Spinal cord (tissue), 10 donors: ENCODE measurements around the gene NPLOC4. TPM values are rescaled to one million over a fixed set of nuclear protein-coding genes. Genes with fewer than 3 reads are reported as not detected.

Source experiments
- DNase-seq, 6 donors: peaks; one replicate each; pipeline versions ENCODE4 v3.0.0 to v3.0.0-alpha.2; 2013 to 2015; ENCODE audit warnings: low spot score in 6 of 6, low read depth in 4 of 6
- H3K27ac ChIP-seq: one replicate; pipeline ENCODE4 v1.5.1; 2013; ENCODE audit warnings: low read depth, low read length, control low read depth
- H3K27me3 ChIP-seq: one replicate; pipeline ENCODE4 v1.6.1; 2013; ENCODE audit warnings: low read length; ENCODE audit not compliant: control insufficient read depth, insufficient read depth
- H3K36me3 ChIP-seq: one replicate; pipeline ENCODE4 v1.6.1; 2013; ENCODE audit warnings: low read length; ENCODE audit not compliant: control insufficient read depth, insufficient read depth
- H3K4me1 ChIP-seq: one replicate; pipeline ENCODE4 v1.6.1; 2013; ENCODE audit warnings: low read length; ENCODE audit not compliant: control insufficient read depth, insufficient read depth
- H3K4me3 ChIP-seq: one replicate; pipeline ENCODE4 v1.5.1; 2013; ENCODE audit warnings: low read depth, low read length, control low read depth
- H3K9me3 ChIP-seq: one replicate; pipeline ENCODE4 v1.6.1; 2013; ENCODE audit warnings: low read length; ENCODE audit not compliant: control insufficient read depth, insufficient read depth
- WGBS: methylation state at CpG from one replicate; pipeline ENCODE4 v1.1.5; 2013; ENCODE audit warnings: missing lambda C conversion rate; ENCODE audit not compliant: insufficient coverage; 5-methylcytosine and 5-hydroxymethylcytosine counted together
- polyA plus RNA-seq, 2 donors: library from polyadenylated mRNA; unstranded; fragments of 120-200 nt; gene quantifications; one replicate each; pipeline ENCODE4 v1.2.1, GENCODE V29; 2013; ENCODE audit not compliant: insufficient read length in 2 of 2
- total RNA-seq, 2 donors: library from RNA; depleted of rRNA in 1 of 2; stranded (reverse); fragments of 120-200 nt in 1 of 2; fragments of >200 nt in 1 of 2; gene quantifications; one replicate each; pipeline versions ENCODE4 v1.2.3 to v1.2.4, GENCODE V29; 2013 to 2014
- donor health status: healthy.

The NPLOC4 gene
- total and polyA plus RNA-seq, 4 donors: 38.8 to 60.6 (median 43.1) TPM

DNA sequence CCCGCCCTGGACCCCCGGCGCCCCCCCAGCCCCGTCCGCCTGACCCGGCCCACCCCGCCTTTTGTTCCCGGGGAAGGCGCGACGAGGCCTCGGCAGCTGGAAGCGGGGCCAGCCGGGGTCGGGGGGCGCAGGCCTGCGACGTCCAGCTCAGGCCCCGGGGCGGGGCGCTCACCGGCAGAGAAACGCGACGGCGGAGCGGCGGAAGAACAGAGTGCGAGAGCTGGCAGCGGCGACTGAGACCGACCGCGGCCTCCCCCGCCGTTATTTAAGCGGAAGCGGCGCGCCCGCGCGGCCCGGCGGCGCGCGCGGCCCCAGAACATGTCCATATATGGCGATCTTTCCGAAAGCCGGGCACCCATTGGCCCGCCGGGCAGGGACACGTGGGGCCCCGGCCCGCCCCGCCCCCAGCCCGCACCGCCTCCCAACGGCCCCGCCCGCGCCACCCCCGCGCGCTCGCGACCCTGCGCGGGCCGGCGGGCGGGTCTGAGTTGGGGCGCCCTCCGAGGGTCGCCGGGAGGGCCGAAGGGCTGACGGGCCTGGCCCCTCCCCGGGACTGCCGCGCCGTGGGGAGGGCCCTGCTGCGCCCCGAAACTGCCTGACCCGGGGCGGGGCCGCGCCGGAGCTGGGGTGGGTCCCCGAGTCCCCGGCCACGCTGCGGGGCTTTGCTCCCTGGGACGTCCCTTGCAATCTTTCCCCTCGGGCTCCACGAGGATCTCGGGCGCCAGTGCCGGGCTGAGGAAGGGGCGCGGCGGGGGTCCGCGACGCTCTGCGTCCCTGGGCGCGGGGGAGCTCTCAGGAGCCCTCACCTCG, 124.1 kb downstream of the NPLOC4 start, which contains the start of gene ACTG1:
ACTG1 (minus strand) TSS at position 238 of the 810 bp plus-strand sequence. CDS start 445 bp downstream, outside the sequence.
- Histone ChIP-seq H3K4me3 (peak within 1 kb of the TSS; percentile 86), H3K27me3 (no peaks in the 10 kb centered on the region), H3K36me3 (peaks cover 51% of the 10 kb centered on the region), H3K27ac (peak within 1 kb of the TSS; percentile 99), H3K9me3 (no peaks in the 10 kb centered on the region), H3K4me1 (peaks cover 54% of the 10 kb centered on the region)
- peak in 5 of 6 donors; percentile 85 to 98 (median 90) for DNase-seq
- under 1% methylated on average over 111 of the region's 111 CpGs for WGBS

- peak overlapping the region; percentile 88 for H3K27ac ChIP-seq
- WGBS: under 1% methylated on average over 62 of the region's 62 CpGs
- H3K4me3 ChIP-seq: peak overlapping the region; percentile 86
- DNase-seq: peak in 1 of 6 donors; percentile 27
- peaks cover 46% of the 10 kb centered on the region for H3K36me3 ChIP-seq
- H3K27me3 ChIP-seq: no peaks in the 10 kb centered on the region
- H3K9me3 ChIP-seq: no peaks in the 10 kb centered on the region
- H3K4me1 ChIP-seq: peaks cover 49% of the 10 kb centered on the region
Observed at GRCh38 chr17:81511804-81512561, 124.9 kb downstream of the NPLOC4 start.

DNA sequence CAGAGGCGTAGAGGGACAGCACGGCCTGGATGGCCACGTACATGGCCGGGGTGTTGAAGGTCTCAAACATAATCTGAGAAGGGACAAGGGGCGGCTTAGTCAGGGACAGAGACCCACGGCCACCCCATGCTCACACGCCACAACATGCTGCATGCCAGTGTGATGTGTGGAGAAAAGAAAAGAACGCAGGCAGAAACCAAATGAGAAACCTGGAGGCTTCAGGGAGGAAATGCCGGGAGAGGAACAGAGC, 125.4 kb downstream of the NPLOC4 start:
- H3K9me3 ChIP-seq: no peaks in the 10 kb centered on the region
- peak overlapping the region; percentile 88 for H3K27ac ChIP-seq
- 0% methylated on average over 4 of the region's 9 CpGs for WGBS
- H3K4me1 ChIP-seq: peaks cover 45% of the 10 kb centered on the region
- peak overlapping the region; percentile 86 for H3K4me3 ChIP-seq
- peaks cover 42% of the 10 kb centered on the region for H3K36me3 ChIP-seq
- peak in 1 of 6 donors; percentile 45 for DNase-seq
- no peaks in the 10 kb centered on the region for H3K27me3 ChIP-seq

DNA sequence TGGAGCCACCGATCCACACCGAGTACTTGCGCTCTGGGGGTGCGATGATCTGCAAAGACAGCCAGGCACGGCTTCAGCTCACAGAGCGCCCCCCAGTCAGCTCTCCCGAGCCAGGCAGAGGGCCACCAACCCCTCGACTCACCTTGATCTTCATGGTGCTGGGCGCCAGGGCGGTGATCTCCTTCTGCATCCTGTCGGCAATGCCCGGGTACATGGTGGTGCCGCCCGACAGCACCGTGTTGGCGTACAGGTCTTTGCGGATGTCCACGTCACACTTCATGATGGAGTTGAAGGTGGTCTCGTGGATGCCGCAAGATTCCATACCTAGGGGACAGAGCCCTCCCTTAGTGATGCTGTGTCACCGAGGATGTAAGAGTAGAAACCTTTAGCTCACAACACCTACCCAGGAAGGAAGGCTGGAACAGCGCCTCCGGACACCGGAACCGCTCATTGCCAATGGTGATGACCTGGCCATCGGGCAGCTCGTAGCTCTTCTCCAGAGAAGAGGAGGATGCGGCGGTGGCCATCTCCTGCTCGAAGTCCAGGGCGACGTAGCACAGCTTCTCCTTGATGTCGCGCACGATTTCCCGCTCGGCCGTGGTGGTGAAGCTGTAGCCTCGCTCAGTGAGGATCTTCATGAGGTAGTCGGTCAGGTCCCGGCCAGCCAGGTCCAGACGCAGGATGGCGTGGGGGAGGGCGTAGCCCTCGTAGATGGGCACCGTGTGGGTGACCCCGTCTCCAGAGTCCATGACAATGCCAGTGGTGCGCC, 125.9 kb downstream of the NPLOC4 start:
- Histone ChIP-seq H3K9me3 (no peaks in the 10 kb centered on the region), H3K27me3 (no peaks in the 10 kb centered on the region), H3K36me3 (peaks cover 41% of the 10 kb centered on the region), H3K4me3 (peak overlapping the region; percentile 86), H3K4me1 (peaks cover 41% of the 10 kb centered on the region), H3K27ac (peak overlapping the region; percentile 1)
- no peak for DNase-seq
- WGBS: under 1% methylated on average over 48 of the region's 48 CpGs

- H3K36me3 ChIP-seq: peaks cover 41% of the 10 kb centered on the region
- H3K9me3 ChIP-seq: no peaks in the 10 kb centered on the region
- H3K4me3 ChIP-seq: peak overlapping the region; percentile 86
- no peaks in the 10 kb centered on the region for H3K27me3 ChIP-seq
- 3% methylated on average over 15 of the region's 22 CpGs for WGBS
- H3K4me1 ChIP-seq: peaks cover 33% of the 10 kb centered on the region
- peak overlapping the region; percentile 29 for H3K27ac ChIP-seq
- peak in 1 of 6 donors; percentile 33 for DNase-seq
Observed at GRCh38 chr17:81509972-81510784, 126.7 kb downstream of the NPLOC4 start.

DNA sequence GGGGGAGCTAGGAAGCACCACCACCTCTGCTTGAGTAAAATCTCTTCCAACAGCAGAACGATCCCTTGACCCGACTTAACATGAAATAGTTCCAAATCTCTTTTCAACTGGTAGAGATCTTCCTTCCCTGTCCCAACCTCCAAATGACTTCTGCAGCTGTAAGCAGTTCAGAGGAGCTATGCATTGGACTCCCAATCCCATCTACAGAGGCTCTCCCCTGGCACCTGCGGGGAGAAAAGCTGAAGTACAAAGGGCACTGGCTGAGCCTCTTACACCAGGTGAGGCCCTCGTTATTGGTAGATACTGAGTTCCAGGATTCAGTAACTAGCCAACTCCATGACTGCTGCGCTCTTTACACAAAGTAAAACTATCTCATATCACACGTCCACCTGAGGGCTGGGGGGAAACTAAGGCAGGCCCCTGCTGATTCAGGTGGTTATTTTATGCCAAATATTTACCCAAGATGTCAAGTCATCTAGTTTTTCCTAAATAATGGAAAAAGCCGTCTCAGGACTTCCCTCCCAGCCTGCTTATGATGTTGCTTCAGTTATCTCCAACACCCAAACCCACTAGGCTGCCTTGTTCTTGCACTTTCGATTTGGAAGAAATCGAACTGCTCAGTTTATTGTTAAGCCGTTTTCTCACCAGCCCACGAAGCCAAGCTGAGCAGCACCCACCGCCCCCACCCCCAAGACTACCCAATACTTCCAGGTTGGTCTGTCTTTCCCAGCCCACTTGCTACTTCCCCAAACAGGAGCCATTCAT, 127.5 kb downstream of the NPLOC4 start:
- H3K4me1 ChIP-seq: peaks cover 31% of the 10 kb centered on the region
- peak in 1 of 6 donors; percentile 35 for DNase-seq
- peak overlapping the region; percentile 29 for H3K27ac ChIP-seq
- no peaks in the 10 kb centered on the region for H3K9me3 ChIP-seq
- H3K27me3 ChIP-seq: no peaks in the 10 kb centered on the region
- WGBS: 10% methylated on average over 7 of the region's 12 CpGs
- peaks cover 41% of the 10 kb centered on the region for H3K36me3 ChIP-seq
- H3K4me3 ChIP-seq: peak overlapping the region; percentile 86

DNA sequence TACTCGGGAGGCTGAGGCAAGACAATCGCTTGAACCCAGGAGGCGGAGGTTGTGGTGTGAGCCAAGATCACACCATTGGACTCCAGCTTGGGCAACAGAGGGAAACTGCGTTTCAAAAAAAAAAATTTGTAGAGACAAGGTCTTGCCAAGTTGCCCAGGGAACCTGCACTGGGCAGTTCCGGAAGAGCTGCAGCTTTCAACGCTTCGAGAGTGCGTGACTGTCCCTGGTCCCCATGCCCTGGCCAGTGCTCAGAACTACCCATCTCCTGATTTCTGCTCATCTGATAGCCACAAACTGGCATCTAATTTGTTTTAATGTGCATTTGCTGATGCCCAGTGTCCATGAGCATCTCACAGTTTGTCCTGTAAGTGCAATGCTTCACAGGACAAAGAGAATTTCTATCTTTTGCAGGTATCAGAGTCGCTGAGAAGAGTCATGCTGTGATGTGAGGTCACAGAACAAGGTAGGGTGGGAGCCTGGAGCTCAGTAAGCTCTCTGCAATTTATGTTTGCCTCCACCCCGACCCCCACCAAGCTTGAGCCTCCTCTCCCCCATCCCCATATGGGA, 128.2 kb downstream of the NPLOC4 start:
- Histone ChIP-seq H3K9me3 (no peaks in the 10 kb centered on the region), H3K36me3 (peaks cover 41% of the 10 kb centered on the region), H3K4me1 (peaks cover 24% of the 10 kb centered on the region), H3K27me3 (no peaks in the 10 kb centered on the region), H3K27ac (peak overlapping the region; percentile 29), H3K4me3 (peak overlapping the region; percentile 86)
- WGBS: 28% methylated on average over 8 of the region's 10 CpGs
- DNase-seq: peak in 2 of 6 donors; percentile 42 to 44
